BJ (cell line): ENCODE measurements around the gene HID1. TPM values are rescaled to one million over a fixed set of nuclear protein-coding genes. Genes with fewer than 3 reads are reported as not detected.

ENCODE experiments used
- CTCF ChIA-PET: fragments of 350-600 bp; formaldehyde crosslinking; extraction: SDS; loops from one replicate; lab custom pipeline; 2021; ENCODE audit warnings: antibody characterized with exemption, inconsistent platforms; lab: Yijun Ruan, JAX
- POLR2A ChIA-PET: fragments of 300-600 bp; sonication (Branson Sonifier 250); formaldehyde crosslinking; extraction: SDS; loops from one replicate; lab custom pipeline; 2021; ENCODE audit warnings: antibody characterized with exemption; lab: Charles Lee
- DNase-seq: peaks from one replicate; pipeline ENCODE4 v3.0.0-alpha.2; 2011; ENCODE audit warnings: low read depth
- H3K27me3 ChIP-seq: 2 replicates; pipeline ENCODE4 v1.6.0; 2011; ENCODE audit warnings: low read length; ENCODE audit not compliant: control insufficient read depth, insufficient read depth
- H3K36me3 ChIP-seq: 2 replicates; pipeline ENCODE4 v1.5.1; 2011; ENCODE audit warnings: low read length; ENCODE audit not compliant: control insufficient read depth, insufficient read depth
- H3K4me3 ChIP-seq: 2 replicates; pipeline ENCODE4 v1.5.1; 2011; ENCODE audit warnings: low read depth, mild to moderate bottlenecking, control low read depth, low read length
- polyA plus RNA-seq: library from polyadenylated mRNA; depleted of rRNA; stranded (reverse); fragments of >200 nt; gene quantifications from 2 replicates; pipeline ENCODE4 v1.2.3, GENCODE V29; 2011
- TF ChIP-seq, protein P1 (sequence below): IDR thresholded peaks from 2 replicates; pipeline ENCODE4 v1.5.1; 2011; ENCODE audit warnings: low read depth, mild to moderate bottlenecking, control low read depth, inconsistent platforms, low read length, moderate library complexity; ENCODE audit not compliant: insufficient read depth

Gene HID1
- polyA plus RNA-seq, 1 experiment: 1.8 TPM

- Histone ChIP-seq H3K4me3 (no peak overlapping the region), H3K27me3 (no peaks in the 10 kb centered on the region), H3K36me3 (peaks cover 26% of the 10 kb centered on the region)
- POLR2A ChIA-PET: no interaction called here
- CTCF ChIA-PET: interaction anchor here (0.9 to 2.2 kb wide), 3 partner anchors 9 to 44 kb away, joined by 5 to 14 read pairs (median 7); no protein-coding TSS in a partner anchor
- no peak for DNase-seq
- TF ChIP-seq, protein P1, sequence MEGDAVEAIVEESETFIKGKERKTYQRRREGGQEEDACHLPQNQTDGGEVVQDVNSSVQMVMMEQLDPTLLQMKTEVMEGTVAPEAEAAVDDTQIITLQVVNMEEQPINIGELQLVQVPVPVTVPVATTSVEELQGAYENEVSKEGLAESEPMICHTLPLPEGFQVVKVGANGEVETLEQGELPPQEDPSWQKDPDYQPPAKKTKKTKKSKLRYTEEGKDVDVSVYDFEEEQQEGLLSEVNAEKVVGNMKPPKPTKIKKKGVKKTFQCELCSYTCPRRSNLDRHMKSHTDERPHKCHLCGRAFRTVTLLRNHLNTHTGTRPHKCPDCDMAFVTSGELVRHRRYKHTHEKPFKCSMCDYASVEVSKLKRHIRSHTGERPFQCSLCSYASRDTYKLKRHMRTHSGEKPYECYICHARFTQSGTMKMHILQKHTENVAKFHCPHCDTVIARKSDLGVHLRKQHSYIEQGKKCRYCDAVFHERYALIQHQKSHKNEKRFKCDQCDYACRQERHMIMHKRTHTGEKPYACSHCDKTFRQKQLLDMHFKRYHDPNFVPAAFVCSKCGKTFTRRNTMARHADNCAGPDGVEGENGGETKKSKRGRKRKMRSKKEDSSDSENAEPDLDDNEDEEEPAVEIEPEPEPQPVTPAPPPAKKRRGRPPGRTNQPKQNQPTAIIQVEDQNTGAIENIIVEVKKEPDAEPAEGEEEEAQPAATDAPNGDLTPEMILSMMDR: no peak
These were observed 32.7 kb upstream of the HID1 start for GRCh38 chr17:75005291-75005690.

DNA sequence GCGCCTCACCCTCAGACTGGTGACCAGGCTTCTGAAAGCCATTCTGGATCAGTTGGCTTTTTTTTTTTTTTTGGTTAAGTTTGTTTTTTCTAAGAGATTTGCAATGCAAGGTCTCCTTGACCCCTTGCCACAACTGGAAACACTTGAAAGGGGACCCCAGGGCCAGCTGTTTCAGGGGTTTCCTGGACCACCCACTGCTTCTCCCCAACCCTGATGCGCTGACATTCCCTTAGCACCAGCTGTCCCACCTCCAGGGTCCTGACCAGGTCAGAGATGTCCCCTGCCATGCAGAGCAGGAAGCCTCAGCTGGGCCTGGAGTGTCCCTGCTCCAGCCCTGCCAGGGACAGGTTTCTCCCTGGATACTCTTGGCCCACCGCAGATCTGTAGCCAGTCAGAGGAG is 31.8 kb upstream of the HID1 start:
- TF ChIP-seq, protein P1: no peak
- CTCF ChIA-PET: interaction anchor here (0.6 to 2.2 kb wide), 2 partner anchors 8 to 47 kb away, joined by 5 to 7 read pairs; no protein-coding TSS in a partner anchor
- no peaks in the 10 kb centered on the region for H3K27me3 ChIP-seq
- POLR2A ChIA-PET: no interaction called here
- H3K36me3 ChIP-seq: peaks cover 30% of the 10 kb centered on the region
- DNase-seq: no peak
- H3K4me3 ChIP-seq: no peak overlapping the region

- DNase-seq: no peak
- Histone ChIP-seq H3K27me3 (no peaks in the 10 kb centered on the region), H3K36me3 (peaks cover 30% of the 10 kb centered on the region), H3K4me3 (no peak overlapping the region)
- TF ChIP-seq, protein P1: no peak
- ChIA-PET CTCF (interaction anchor here (0.6 to 2.2 kb wide), 3 partner anchors 8 to 46 kb away, joined by 3 to 7 read pairs (median 5); partner anchors contain the start of gene HID1), POLR2A (no interaction called here)
These were observed 31.4 kb upstream of the HID1 start for GRCh38 chr17:75003957-75004355.

DNA sequence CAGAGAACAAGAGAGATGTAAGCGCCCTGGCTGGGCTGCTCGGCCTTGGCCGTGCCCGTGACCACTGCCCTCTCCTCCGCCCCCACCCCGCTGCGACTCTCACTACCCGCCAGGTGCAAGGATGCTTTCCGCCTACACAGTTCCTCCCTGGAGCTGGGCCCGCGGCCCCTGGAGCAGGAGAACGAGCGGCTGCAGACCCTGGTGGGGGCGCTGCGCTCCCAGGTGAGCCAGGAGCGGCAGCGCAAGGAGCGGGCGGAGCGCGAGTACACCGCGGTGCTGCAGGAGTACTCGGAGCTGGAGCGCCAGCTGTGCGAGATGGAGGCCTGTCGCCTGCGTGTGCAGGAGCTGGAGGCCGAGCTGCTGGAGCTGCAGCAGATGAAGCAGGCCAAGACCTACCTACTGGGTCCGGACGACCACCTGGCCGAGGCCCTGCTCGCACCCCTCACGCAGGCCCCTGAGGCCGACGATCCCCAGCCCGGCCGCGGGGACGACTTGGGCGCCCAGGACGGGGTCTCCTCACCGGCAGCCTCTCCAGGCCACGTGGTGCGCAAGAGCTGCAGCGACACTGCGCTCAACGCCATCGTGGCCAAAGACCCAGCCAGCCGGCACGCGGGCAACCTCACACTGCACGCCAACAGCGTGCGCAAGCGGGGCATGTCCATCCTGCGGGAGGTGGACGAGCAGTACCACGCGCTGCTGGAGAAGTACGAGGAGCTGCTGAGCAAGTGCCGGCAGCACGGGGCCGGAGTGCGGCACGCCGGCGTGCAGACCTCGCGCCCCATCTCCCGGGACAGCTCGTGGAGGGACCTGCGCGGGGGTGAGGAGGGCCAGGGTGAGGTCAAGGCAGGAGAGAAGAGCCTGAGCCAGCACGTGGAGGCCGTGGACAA is 30.8 kb upstream of the HID1 start:
- TF ChIP-seq, protein P1: no peak
- peaks cover 30% of the 10 kb centered on the region for H3K36me3 ChIP-seq
- CTCF ChIA-PET: interaction anchor here (0.6 to 0.8 kb wide), 2 partner anchors 31 to 46 kb away, joined by 3 to 5 read pairs; partner anchors contain the start of gene HID1
- no peaks in the 10 kb centered on the region for H3K27me3 ChIP-seq
- POLR2A ChIA-PET: no interaction called here
- no peak for DNase-seq
- H3K4me3 ChIP-seq: no peak overlapping the region

DNA sequence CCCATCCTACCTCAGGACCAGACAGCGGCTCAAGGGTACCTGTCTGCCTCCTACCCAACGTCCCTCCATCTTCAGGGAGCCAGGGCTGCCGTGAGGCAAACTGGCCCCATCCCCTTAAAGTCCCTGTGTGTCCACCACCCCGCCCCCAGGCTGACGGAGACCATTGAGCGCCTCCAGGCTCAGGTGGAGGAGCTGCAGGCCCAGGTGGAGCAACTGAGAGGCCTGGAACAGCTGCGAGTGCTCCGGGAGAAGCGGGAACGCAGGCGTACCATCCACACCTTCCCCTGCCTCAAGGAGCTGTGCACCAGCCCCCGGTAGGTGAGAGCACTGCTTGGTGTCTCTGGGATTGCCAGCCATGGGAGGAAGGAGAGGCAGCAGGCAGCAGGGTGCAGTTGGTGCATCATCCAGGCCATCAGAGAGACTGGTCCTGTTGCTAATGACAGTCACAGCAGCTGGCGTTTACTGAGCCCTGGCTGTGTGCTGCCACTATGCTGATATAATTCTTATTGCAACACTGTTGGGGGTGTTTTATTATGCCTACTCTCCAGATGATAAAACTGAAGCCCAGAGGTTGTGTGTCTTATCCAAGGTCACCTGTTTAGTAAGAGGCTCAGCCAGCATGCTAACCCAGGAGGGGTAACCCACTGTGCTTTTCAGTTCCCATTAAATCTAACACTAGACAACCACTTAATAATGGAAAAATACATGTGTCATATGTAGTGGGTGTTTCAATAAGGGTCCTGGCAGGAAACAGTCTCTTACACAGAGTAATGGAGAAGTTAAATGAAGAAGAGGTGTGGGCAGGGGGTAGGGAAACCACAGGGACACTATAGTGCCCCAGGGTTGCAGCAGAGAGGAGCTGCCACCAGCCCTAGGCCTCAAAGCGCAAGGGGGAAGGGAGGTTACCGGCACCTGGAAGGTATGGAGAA is 29.6 kb upstream of the HID1 start:
- Histone ChIP-seq H3K4me3 (no peak overlapping the region), H3K36me3 (peaks cover 30% of the 10 kb centered on the region), H3K27me3 (no peaks in the 10 kb centered on the region)
- POLR2A ChIA-PET: no interaction called here
- DNase-seq: no peak
- CTCF ChIA-PET: interaction anchor here (0.8 to 4.1 kb wide), 2 partner anchors 10 to 45 kb away, joined by 3 to 23 read pairs; partner anchors contain the start of gene MRPL58
- TF ChIP-seq, protein P1: no peak
